Limb (tissue), 2 donors: ENCODE data around the gene SPATA32.

ENCODE experiments used
- DNase-seq, 2 donors: peaks; one replicate each; pipeline ENCODE4 v3.0.0-alpha.2; 2016; ENCODE audit errors: extremely low spot score in 2 of 2

Gene SPATA32

GRCh38 chr17:45293413-45294211 lies 31.7 kb upstream of the SPATA32 start:
- no peak for DNase-seq

GRCh38 chr17:45292696-45293412 lies 31.0 kb upstream of the SPATA32 start:
- DNase-seq: no peak

- DNase-seq: no peak
These were observed 29.4 kb upstream of the SPATA32 start for GRCh38 chr17:45291171-45291805.

- no peak for DNase-seq
These were observed 28.4 kb upstream of the SPATA32 start for GRCh38 chr17:45290269-45290765.

- DNase-seq: no peak
These were observed 27.7 kb upstream of the SPATA32 start for GRCh38 chr17:45289301-45290268.

GRCh38 chr17:45288825-45289224 lies 26.9 kb upstream of the SPATA32 start:
- peak in 1 of 2 donors; percentile 48 for DNase-seq

GRCh38 chr17:45287526-45288500 lies 25.9 kb upstream of the SPATA32 start:
- DNase-seq: peak; percentile 57 to 66

- DNase-seq: no peak
These were observed 24.4 kb upstream of the SPATA32 start for GRCh38 chr17:45286286-45286685.

- DNase-seq: no peak
These were observed 22.6 kb upstream of the SPATA32 start for GRCh38 chr17:45284176-45285140.

GRCh38 chr17:45283711-45284110 lies 21.8 kb upstream of the SPATA32 start:
- DNase-seq: no peak

GRCh38 chr17:45282683-45283644 lies 21.1 kb upstream of the SPATA32 start:
- peak; percentile 49 to 56 for DNase-seq

- peak in 1 of 2 donors; percentile 44 for DNase-seq
These were observed 18.0 kb upstream of the SPATA32 start for GRCh38 chr17:45279898-45280297.

GRCh38 chr17:45277992-45278391 lies 16.1 kb upstream of the SPATA32 start:
- DNase-seq: no peak

GRCh38 chr17:45277216-45277849 lies 15.4 kb upstream of the SPATA32 start:
- DNase-seq: peak; percentile 90

GRCh38 chr17:45276031-45276430 lies 14.1 kb upstream of the SPATA32 start:
- peak in 1 of 2 donors; percentile 48 for DNase-seq

GRCh38 chr17:45274033-45274432 lies 12.1 kb upstream of the SPATA32 start:
- no peak for DNase-seq

- DNase-seq: no peak
These were observed 11.7 kb upstream of the SPATA32 start for GRCh38 chr17:45273551-45273957.
